H1 (cell line): ENCODE results near the gene DSC3. TPM values are rescaled to one million over a fixed set of nuclear protein-coding genes. Genes with fewer than 3 reads are reported as not detected.

Source experiments
- CTCF ChIA-PET: fragments of 300-600 bp; sonication (Branson Sonifier 250); formaldehyde crosslinking; loops from one replicate; lab custom pipeline; 2021; ENCODE audit not compliant: partially characterized antibody; lab: Charles Lee
- POLR2A ChIA-PET: fragments of 300-600 bp; sonication (Branson Sonifier 250); formaldehyde crosslinking; loops from one replicate; lab custom pipeline; 2021; ENCODE audit warnings: inconsistent platforms; ENCODE audit not compliant: partially characterized antibody; lab: Charles Lee
- DNase-seq, 2 experiments: peaks; one replicate each; pipeline versions ENCODE4 v3.0.0 to v3.0.0-alpha.2; 2010 to 2022; ENCODE audit warnings: low spot score in 2 of 2, low read depth in 1 of 2, mixed read lengths in 1 of 2
- FAIRE-seq: peaks from 2 replicates; lab custom pipeline; 2011; peaks lifted over from hg19 to GRCh38; lab: Jason Lieb, UNC
- H2AFZ ChIP-seq: 2 replicates; pipeline ENCODE4 v1.8.1; 2012; ENCODE audit warnings: low read length, inconsistent platforms
- H2AK5ac ChIP-seq: 2 replicates; pipeline ENCODE4 v1.6.1; 2013; ENCODE audit warnings: low read depth, low read length
- H2BK120ac ChIP-seq: replicated peaks from 2 replicates; pipeline ENCODE3; 2013; ENCODE audit warnings: low read depth, low read length, inconsistent platforms
- H2BK12ac ChIP-seq: 2 replicates; pipeline ENCODE4 v1.6.1; 2013; ENCODE audit warnings: low read depth, low read length
- H2BK15ac ChIP-seq: 2 replicates; pipeline ENCODE4 v1.6.1; 2013; ENCODE audit warnings: low read length
- H2BK20ac ChIP-seq: 2 replicates; pipeline ENCODE4 v1.6.1; 2013; ENCODE audit warnings: low read length
- H2BK5ac ChIP-seq: 2 replicates; pipeline ENCODE4 v1.6.1; 2013; ENCODE audit warnings: low read depth, low read length
- H3K14ac ChIP-seq: 2 replicates; pipeline ENCODE4 v1.6.1; 2013; ENCODE audit warnings: inconsistent platforms; ENCODE audit not compliant: insufficient read length
- H3K18ac ChIP-seq: 2 replicates; pipeline ENCODE4 v1.6.1; 2013; ENCODE audit warnings: low read length; ENCODE audit errors: extremely low read depth
- H3K23ac ChIP-seq: 2 replicates; pipeline ENCODE4 v1.6.1; 2013; ENCODE audit warnings: inconsistent platforms; ENCODE audit not compliant: insufficient read length
- H3K23me2 ChIP-seq: 2 replicates; pipeline ENCODE4 v1.6.1; 2013; ENCODE audit warnings: low read depth, low read length
- H3K27ac ChIP-seq: 2 replicates; pipeline ENCODE4 v1.6.1; 2011; ENCODE audit warnings: low read depth, low read length, inconsistent platforms
- H3K27me3 ChIP-seq, 4 experiments: replicated peaks in 1 of 4; 1 replicate in 1 of 4; 2 replicates in 3 of 4; pipeline versions ENCODE4 v1.6.1 to v1.8.1; 2011 to 2013; ENCODE audit warnings: low read length in 3 of 4, mild to moderate bottlenecking in 3 of 4, inconsistent platforms in 2 of 4, mixed read lengths in 2 of 4, moderate library complexity in 1 of 4; ENCODE audit not compliant: control insufficient read depth in 3 of 4, insufficient read depth in 3 of 4; ENCODE audit errors: extremely low read depth in 1 of 4
- H3K36me3 ChIP-seq, 4 experiments: 2 replicates each; pipeline versions ENCODE4 v1.6.1 to v1.8.1; 2011 to 2013; ENCODE audit warnings: mild to moderate bottlenecking in 4 of 4, low read length in 3 of 4, moderate library complexity in 2 of 4, control low read depth in 1 of 4, inconsistent platforms in 1 of 4; ENCODE audit not compliant: insufficient read depth in 4 of 4, control insufficient read depth in 2 of 4
- H3K4ac ChIP-seq: replicated peaks from 2 replicates; pipeline ENCODE3; 2013; ENCODE audit warnings: low read length, low read depth, mixed read lengths, inconsistent platforms; ENCODE audit not compliant: insufficient read length
- H3K4me1 ChIP-seq, 4 experiments: replicated peaks in 1 of 4; 1 replicate in 1 of 4; 2 replicates in 3 of 4; pipeline versions ENCODE4 v1.6.1 to v1.8.1; 2011 to 2013; ENCODE audit warnings: low read length in 3 of 4, inconsistent platforms in 2 of 4, mixed read lengths in 1 of 4; ENCODE audit not compliant: insufficient read depth in 4 of 4, control insufficient read depth in 3 of 4
- H3K4me2 ChIP-seq, 2 experiments: 2 replicates each; pipeline versions ENCODE4 v1.6.1 to v1.8.1; 2011 to 2013; ENCODE audit warnings: low read depth in 2 of 2, low read length in 2 of 2, control low read depth in 1 of 2, inconsistent platforms in 1 of 2, mild to moderate bottlenecking in 1 of 2; ENCODE audit not compliant: insufficient read depth in 1 of 2
- H3K4me3 ChIP-seq, 4 experiments: fragments of 200-600, 300-600 bp in 1 of 4; sonication (generic), shearing (Covaris generic), sonication (Bioruptor Twin) in 1 of 4; 2 replicates each; pipeline versions ENCODE4 v1.5.1 to v1.8.1; 2011 to 2016; ENCODE audit warnings: low read length in 4 of 4, low read depth in 3 of 4, control low read depth in 2 of 4, inconsistent platforms in 2 of 4, mild to moderate bottlenecking in 2 of 4, mixed read lengths in 1 of 4, moderate library complexity in 1 of 4; ENCODE audit not compliant: insufficient read depth in 2 of 4; ENCODE audit errors: extremely low read depth in 1 of 4
- H3K56ac ChIP-seq: replicated peaks from 2 replicates; pipeline ENCODE3; 2013; ENCODE audit warnings: low read depth, mild to moderate bottlenecking, mixed read lengths, low read length, inconsistent platforms; ENCODE audit not compliant: insufficient read length
- H3K79me1 ChIP-seq: 2 replicates; pipeline ENCODE4 v1.6.1; 2013; ENCODE audit warnings: low read depth, low read length, control low read depth
- H3K79me2 ChIP-seq, 2 experiments: 2 replicates each; pipeline versions ENCODE4 v1.6.1 to v1.8.1; 2012 to 2013; ENCODE audit warnings: low read length in 2 of 2, mild to moderate bottlenecking in 2 of 2, inconsistent platforms in 1 of 2; ENCODE audit not compliant: insufficient read depth in 2 of 2, control insufficient read depth in 1 of 2
- H3K9ac ChIP-seq, 4 experiments: replicated peaks in 1 of 4; 1 replicate in 1 of 4; 2 replicates in 3 of 4; pipeline versions ENCODE4 v1.6.1 to v1.8.1; 2011 to 2013; ENCODE audit warnings: low read depth in 3 of 4, low read length in 3 of 4, control low read depth in 2 of 4, mild to moderate bottlenecking in 2 of 4, moderate library complexity in 2 of 4, inconsistent platforms in 1 of 4; ENCODE audit errors: extremely low read depth in 1 of 4
- H3K9me3 ChIP-seq, 2 experiments: 2 replicates each; pipeline versions ENCODE4 v1.6.1 to v1.8.1; 2012 to 2013; ENCODE audit warnings: mild to moderate bottlenecking in 2 of 2, moderate library complexity in 2 of 2, control low read depth in 1 of 2, inconsistent platforms in 1 of 2, low read depth in 1 of 2, low read length in 1 of 2, mixed read lengths in 1 of 2; ENCODE audit not compliant: insufficient read depth in 2 of 2
- H4K20me1 ChIP-seq, 2 experiments: replicated peaks in 1 of 2; 2 replicates each; pipeline versions ENCODE3 to v1.8.1; 2011 to 2013; ENCODE audit warnings: inconsistent platforms in 2 of 2, low read length in 2 of 2, mild to moderate bottlenecking in 1 of 2; ENCODE audit not compliant: insufficient read depth in 2 of 2, control insufficient read depth in 1 of 2
- H4K5ac ChIP-seq: 2 replicates; pipeline ENCODE4 v1.6.1; 2013; ENCODE audit warnings: low read length, low read depth, mixed read lengths, inconsistent platforms; ENCODE audit not compliant: insufficient read length
- H4K8ac ChIP-seq: 2 replicates; pipeline ENCODE4 v1.8.0; 2013; ENCODE audit warnings: mild to moderate bottlenecking, moderate library complexity, low read length, inconsistent platforms; ENCODE audit not compliant: insufficient read depth; ENCODE audit errors: extremely low read depth
- H4K91ac ChIP-seq: replicated peaks from 2 replicates; pipeline ENCODE3; 2013; ENCODE audit warnings: low read length, mixed read lengths, inconsistent platforms; ENCODE audit not compliant: insufficient read length
- BCL11A ChIP-seq, 2 experiments: IDR thresholded peaks; one replicate each; pipeline ENCODE4 v1.6.1; 2011; ENCODE audit warnings: low read depth in 2 of 2, low read length in 2 of 2, mild to moderate bottlenecking in 2 of 2
- CHD2 ChIP-seq: IDR thresholded peaks from 2 replicates; pipeline ENCODE4 v1.6.1; 2012; ENCODE audit warnings: low read length, improper control_type of control experiment
- EZH2 ChIP-seq: fragments of 200-600 bp; sonication (generic); IDR thresholded peaks from 2 replicates; pipeline ENCODE4 v1.7.1; 2012; ENCODE audit warnings: low read depth, mild to moderate bottlenecking, moderate library complexity, low read length, inconsistent platforms; ENCODE audit not compliant: severe bottlenecking
- FOSL1 ChIP-seq: IDR thresholded peaks from 2 replicates; pipeline ENCODE4 v1.6.1; 2011; ENCODE audit warnings: mild to moderate bottlenecking, low read depth, low read length, moderate library complexity; ENCODE audit not compliant: insufficient read depth
- GABPA ChIP-seq: IDR thresholded peaks from 2 replicates; pipeline ENCODE4 v1.6.1; 2011; ENCODE audit warnings: mild to moderate bottlenecking, low read length, moderate library complexity, borderline replicate concordance; ENCODE audit not compliant: insufficient read depth
- HDAC6 ChIP-seq: IDR thresholded peaks from one replicate; pipeline ENCODE4 v1.7.1; 2012; ENCODE audit warnings: low read depth, mild to moderate bottlenecking, inconsistent platforms, low read length, moderate library complexity
- JUN ChIP-seq: IDR thresholded peaks from 2 replicates; pipeline ENCODE4 v1.6.1; 2011; ENCODE audit warnings: low read depth, mild to moderate bottlenecking, improper control_type of control experiment, low read length
- POLR2A ChIP-seq, 2 experiments: IDR thresholded peaks; 1 replicate in 1 of 2; 2 replicates in 1 of 2; pipeline ENCODE4 v1.6.1; 2011; ENCODE audit warnings: low read depth in 2 of 2, low read length in 2 of 2, mild to moderate bottlenecking in 2 of 2; ENCODE audit errors: control extremely low read depth in 1 of 2
- POU5F1 ChIP-seq: IDR thresholded peaks from 2 replicates; pipeline ENCODE4 v1.6.1; 2011; ENCODE audit warnings: low read depth, mild to moderate bottlenecking, low read length, moderate library complexity
- RAD21 ChIP-seq, 2 experiments: IDR thresholded peaks in 1 of 2; conservative IDR thresholded peaks in 1 of 2; 2 replicates each; pipeline ENCODE4 v1.6.1; 2011; ENCODE audit warnings: low read depth in 2 of 2, low read length in 2 of 2, improper control_type of control experiment in 1 of 2, inconsistent platforms in 1 of 2, mild to moderate bottlenecking in 1 of 2, moderate library complexity in 1 of 2
- RBBP5 ChIP-seq: IDR thresholded peaks from 2 replicates; pipeline ENCODE4 v1.7.1; 2012; ENCODE audit warnings: low read depth, mild to moderate bottlenecking, inconsistent platforms, low read length, moderate library complexity, borderline replicate concordance
- SIX5 ChIP-seq: IDR thresholded peaks from 2 replicates; pipeline ENCODE4 v1.6.1; 2011; ENCODE audit warnings: mild to moderate bottlenecking, low read depth, low read length
- SP1 ChIP-seq: IDR thresholded peaks from 2 replicates; pipeline ENCODE4 v1.6.1; 2011; ENCODE audit warnings: low read depth, low read length
- SP4 ChIP-seq: IDR thresholded peaks from 2 replicates; pipeline ENCODE4 v1.6.1; 2012; ENCODE audit warnings: low read length, inconsistent platforms
- SUZ12 ChIP-seq: fragments of 200-600 bp; sonication (generic); IDR thresholded peaks from 2 replicates; pipeline ENCODE4 v1.6.1; 2012; ENCODE audit warnings: mild to moderate bottlenecking, inconsistent platforms, low read length, moderate library complexity, mixed read lengths
- TCF12 ChIP-seq: IDR thresholded peaks from 2 replicates; pipeline ENCODE4 v1.6.1; 2011; ENCODE audit warnings: low read depth, mild to moderate bottlenecking, low read length
- WGBS, 2 experiments: shearing (Covaris generic) in 1 of 2; methylation state at CpG; one replicate each; pipeline versions ENCODE4 v1.1.6 to v1.1.7; 2013 to 2015; ENCODE audit warnings: low lambda C conversion rate in 2 of 2, mixed read lengths in 2 of 2, inconsistent platforms in 1 of 2, low coverage in 1 of 2, missing lambda C conversion rate in 1 of 2; ENCODE audit not compliant: insufficient replicate concordance in 2 of 2, insufficient coverage in 1 of 2, insufficient read length in 1 of 2; ENCODE audit errors: extremely low coverage in 1 of 2, missing lambda C conversion rate in 1 of 2; 5-methylcytosine and 5-hydroxymethylcytosine counted together
- polyA plus RNA-seq, 7 experiments: library from polyadenylated mRNA; depleted of rRNA in 3 of 7; stranded (reverse) in 5 of 7; unstranded in 2 of 7; fragments of >200 nt in 5 of 7; fragments of 200-250 nt in 2 of 7; gene quantifications; 1 replicate in 5 of 7; 2 replicates in 1 of 7; 4 replicates in 1 of 7; pipeline versions ENCODE4 v1.2.1 to v1.2.3, GENCODE V29; 2011 to 2013; ENCODE audit warnings: missing spikeins in 2 of 7, mixed read lengths in 2 of 7
- total RNA-seq: library from RNA; stranded (reverse); fragmentation: NEBNext Ultra II Directional; extraction: Animal tissue kit (Norgen Biotek cat#: 25700); gene quantifications from 2 replicates; pipeline ENCODE4 v1.2.1, GENCODE V29; 2021

The DSC3 gene
- total and polyA plus RNA-seq, 2 of the 8 experiments (the other 6 are each of a cell fraction or from before 2014, with no cell fraction given), result 0.70 to 3.7 TPM

- no peak overlapping the region for H2AFZ ChIP-seq
- peak in 1 of 2 experiments; percentile 3 for DNase-seq
- H3K9ac ChIP-seq, result no peak overlapping the region
- no peak overlapping the region for H3K4me3 ChIP-seq
- H3K4me2 ChIP-seq, result 0 out of 4 replicates have a peak overlapping the region, but pooled peaks of 1 of the 2 experiments have one; percentile 22
- H4K20me1 ChIP-seq, result no peaks in the 10 kb centered on the region
- no peak overlapping the region for H4K5ac ChIP-seq
- no peak overlapping the region for H3K27ac ChIP-seq
- H2BK15ac ChIP-seq, result no peak overlapping the region
- H3K79me2 ChIP-seq, result no peaks in the 10 kb centered on the region
- no peaks in the 10 kb centered on the region for H3K4me1 ChIP-seq
- H2BK120ac ChIP-seq, result no peak overlapping the region
- H3K36me3 ChIP-seq, result no peaks in the 10 kb centered on the region
- H3K56ac ChIP-seq, result no peak overlapping the region
- no peaks in the 10 kb centered on the region for H3K79me1 ChIP-seq
- no peak overlapping the region for H2BK12ac ChIP-seq
- no peak overlapping the region for H2BK5ac ChIP-seq
- POLR2A ChIA-PET, result no interaction called here
- CTCF ChIA-PET, result interaction anchor here (0.9 kb wide), 1 partner anchor 25 kb away, joined by 4 read pairs; no protein-coding TSS in a partner anchor
- no peaks in the 10 kb centered on the region for H3K23me2 ChIP-seq
- no peaks in the 10 kb centered on the region for H3K9me3 ChIP-seq
- H4K91ac ChIP-seq, result no peak overlapping the region
- no peaks in the 10 kb centered on the region for H3K27me3 ChIP-seq
- H2BK20ac ChIP-seq, result no peak overlapping the region
- H3K14ac ChIP-seq, result no peak overlapping the region
- WGBS, 2 experiments, result 60% methylated on average over 2 of the region's 2 CpGs; no CpG with 5 or more reads in 1 of the 2 experiments
- H3K18ac ChIP-seq, result no peak overlapping the region
- no peak for FAIRE-seq
- H3K4ac ChIP-seq, result no peak overlapping the region
- no peak overlapping the region for H4K8ac ChIP-seq
- no peak overlapping the region for H3K23ac ChIP-seq
- no peak overlapping the region for H2AK5ac ChIP-seq
- TF ChIP-seq SIX5, result no peak
- no peak for TF ChIP-seq RBBP5
- TF ChIP-seq BCL11A (IDR thresholded peaks at IDR 0.05; ENCODE audit: low read depth in 2 of 2, low read length in 2 of 2), result no peak
- TF ChIP-seq FOSL1, result no peak
- TF ChIP-seq JUN, result no peak
- no peak for TF ChIP-seq GABPA
- TF ChIP-seq CHD2, result no peak
- no peak for TF ChIP-seq TCF12
- TF ChIP-seq HDAC6, result no peak
- TF ChIP-seq SP4, result no peak
- no peak for TF ChIP-seq SUZ12
- no peak for TF ChIP-seq POU5F1
- TF ChIP-seq EZH2, result no peak
- no peak for TF ChIP-seq SP1
- TF ChIP-seq RAD21 (IDR thresholded peaks at IDR 0.05 in 1 of 2, conservative IDR thresholded peaks at IDR 0.05 in 1 of 2; ENCODE audit: low read depth in 2 of 2, low read length in 2 of 2), result no peak
- no peak for TF ChIP-seq POLR2A (IDR thresholded peaks at IDR 0.05; ENCODE audit: control extremely low read depth in 1 of 2, low read depth in 2 of 2, low read length in 2 of 2)
Measured at GRCh38 chr18:30997223-30997622, 45.3 kb downstream of the DSC3 start.
